OCI-LY1 (cell line): Measurements from ENCODE around the gene STRIP2.

ENCODE experiments used
- EZH2 ChIP-seq: fragments of 200-600 bp; sonication (generic), shearing (Covaris generic); IDR thresholded peaks from 2 replicates; pipeline ENCODE4 v1.8.0; 2017; ENCODE audit warnings: borderline replicate concordance, mixed run types, mild to moderate bottlenecking, antibody characterized with exemption, low read length, moderate library complexity, mixed read lengths
- TF ChIP-seq, protein P1 (sequence below): fragments of 200-600 bp; sonication (generic), shearing (Covaris generic); IDR thresholded peaks from 2 replicates; pipeline ENCODE4 v1.5.1; 2017; ENCODE audit warnings: mild to moderate bottlenecking, antibody characterized with exemption, low read length, moderate library complexity, mixed read lengths

DNA sequence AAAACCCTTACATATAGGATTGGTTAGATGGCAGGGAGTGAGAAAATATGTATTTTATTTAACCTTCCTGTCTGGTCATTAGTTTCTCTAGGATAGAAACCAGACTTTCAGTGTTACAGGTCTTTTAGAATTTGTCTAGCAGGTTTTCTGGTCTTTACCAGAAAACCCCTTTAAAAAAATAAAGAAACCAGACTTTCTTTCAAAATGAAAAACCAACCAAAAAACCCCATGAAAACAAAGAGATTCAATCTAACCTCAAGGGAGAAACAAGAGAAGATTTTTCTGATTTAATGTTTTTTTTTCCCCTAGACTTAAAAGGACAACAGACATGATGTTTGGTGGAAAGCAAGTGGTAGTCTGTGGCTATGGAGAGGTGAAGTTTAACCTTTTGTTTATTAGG, 28.7 kb upstream of the STRIP2 start:
- TF ChIP-seq, protein P1, sequence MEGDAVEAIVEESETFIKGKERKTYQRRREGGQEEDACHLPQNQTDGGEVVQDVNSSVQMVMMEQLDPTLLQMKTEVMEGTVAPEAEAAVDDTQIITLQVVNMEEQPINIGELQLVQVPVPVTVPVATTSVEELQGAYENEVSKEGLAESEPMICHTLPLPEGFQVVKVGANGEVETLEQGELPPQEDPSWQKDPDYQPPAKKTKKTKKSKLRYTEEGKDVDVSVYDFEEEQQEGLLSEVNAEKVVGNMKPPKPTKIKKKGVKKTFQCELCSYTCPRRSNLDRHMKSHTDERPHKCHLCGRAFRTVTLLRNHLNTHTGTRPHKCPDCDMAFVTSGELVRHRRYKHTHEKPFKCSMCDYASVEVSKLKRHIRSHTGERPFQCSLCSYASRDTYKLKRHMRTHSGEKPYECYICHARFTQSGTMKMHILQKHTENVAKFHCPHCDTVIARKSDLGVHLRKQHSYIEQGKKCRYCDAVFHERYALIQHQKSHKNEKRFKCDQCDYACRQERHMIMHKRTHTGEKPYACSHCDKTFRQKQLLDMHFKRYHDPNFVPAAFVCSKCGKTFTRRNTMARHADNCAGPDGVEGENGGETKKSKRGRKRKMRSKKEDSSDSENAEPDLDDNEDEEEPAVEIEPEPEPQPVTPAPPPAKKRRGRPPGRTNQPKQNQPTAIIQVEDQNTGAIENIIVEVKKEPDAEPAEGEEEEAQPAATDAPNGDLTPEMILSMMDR = no peak
- TF ChIP-seq EZH2 = no peak
